ENCODE data around the gene COL4A2.

Gene COL4A2

GRCh38 chr13:110334256-110334655 is 27.2 kb downstream of the COL4A2 start (continued):
- no peak for TF ChIP-seq ZNF791 (tag by site-specific recombination; IDR thresholded peaks at IDR 0.05)

GRCh38 chr13:110334841-110335490 is 27.9 kb downstream of the COL4A2 start:
- ChIA-PET CTCF (no interaction called here), POLR2A (no interaction called here)
- no peak for TF ChIP-seq ZNF449 (tag by site-specific recombination; IDR thresholded peaks at IDR 0.05)
- no peak for TF ChIP-seq KLF9 (tag by site-specific recombination; IDR thresholded peaks at IDR 0.05; ENCODE audit: low read depth)
- TF ChIP-seq ZNF704 (tag by site-specific recombination; IDR thresholded peaks at IDR 0.05) = no peak
- TF ChIP-seq ZNF623 (tag by site-specific recombination; IDR thresholded peaks at IDR 0.05) = no peak
- TF ChIP-seq ZSCAN18 (tag by site-specific recombination; IDR thresholded peaks at IDR 0.05) = no peak
- no peak for TF ChIP-seq ZNF558 (tag by site-specific recombination; IDR thresholded peaks at IDR 0.05)
- TF ChIP-seq ZBTB17 (tag by site-specific recombination; IDR thresholded peaks at IDR 0.05) = no peak
- no peak for TF ChIP-seq GLIS2 (tag by site-specific recombination; IDR thresholded peaks at IDR 0.05)
- no peak for TF ChIP-seq ZSCAN4 (tag by site-specific recombination; IDR thresholded peaks at IDR 0.05)
- TF ChIP-seq ZNF48 (tag by site-specific recombination; IDR thresholded peaks at IDR 0.05) = no peak
- TF ChIP-seq PRDM2 (tag by site-specific recombination; IDR thresholded peaks at IDR 0.05; ENCODE audit: borderline replicate concordance) = no peak
- no peak for TF ChIP-seq REPIN1 (tag by site-specific recombination; IDR thresholded peaks at IDR 0.05; ENCODE audit: low read depth)
- no peak for TF ChIP-seq ZNF362 (tag by site-specific recombination; IDR thresholded peaks at IDR 0.05)
- TF ChIP-seq ZNF791 (tag by site-specific recombination; IDR thresholded peaks at IDR 0.05) = no peak
- no peak for TF ChIP-seq YY1 (tag by site-specific recombination; IDR thresholded peaks at IDR 0.05)
- no peak for TF ChIP-seq ZNF24 (tag by site-specific recombination; IDR thresholded peaks at IDR 0.05)
- TF ChIP-seq ZNF391 (tag by site-specific recombination; IDR thresholded peaks at IDR 0.05; ENCODE audit: borderline replicate concordance, low read depth) = no peak
- TF ChIP-seq ZNF169 (tag by site-specific recombination; IDR thresholded peaks at IDR 0.05) = no peak
- no peak for TF ChIP-seq ZNF658 (tag by site-specific recombination; IDR thresholded peaks at IDR 0.05)
- no peak for TF ChIP-seq ZNF37A (tag by site-specific recombination; IDR thresholded peaks at IDR 0.05)
- H3K27ac ChIP-seq (ENCODE audit: extremely low read depth, low read depth, low read length) = no peak overlapping the region
- H3K9me3 ChIP-seq (ENCODE audit: control insufficient read depth, insufficient read depth, low read depth, low read length) = no peaks in the 10 kb centered on the region
- H3K36me3 ChIP-seq (ENCODE audit: control insufficient read depth in 2 of 2, insufficient read depth in 1 of 2, low read length in 2 of 2) = no peaks in the 10 kb centered on the region
- no peak overlapping the region for H3K4me3 ChIP-seq (ENCODE audit: low read depth, low read length)
- 0 out of 2 replicates have a peak, but pooled peaks cover 3% of the 10 kb centered on the region for H3K4me1 ChIP-seq (ENCODE audit: control insufficient read depth, insufficient read depth, low read length)
